ENCODE results near the gene SPON1. TPM values are rescaled to one million over a fixed set of nuclear protein-coding genes. Genes with fewer than 3 reads are reported as not detected.

Gene SPON1
- total and polyA plus RNA-seq, 2 experiments from 2014 or later: 2.9 to 6.4 TPM

- TF ChIP-seq NANOG (IDR thresholded peaks at IDR 0.05; ENCODE audit: borderline replicate concordance) (0 out of 2 replicates have a peak, but pooled peaks have one; percentile 28), JUNB (IDR thresholded peaks at IDR 0.05; ENCODE audit: unreplicated experiment) (no peak)
- peak overlapping the region; percentile 75; the same call in 1 of the 2 replicates for H3K4me3 ChIP-seq
Measured at GRCh38 chr11:13966013-13966412, 3.5 kb downstream of the SPON1 start.

GRCh38 chr11:13966486-13966885, 4.0 kb downstream of the SPON1 start:
- Mint-ChIP-seq H3K4me3 (no peak overlapping the region), H3K27ac (no peak overlapping the region), H3K9me3 (no peaks in the 10 kb centered on the region), H3K4me1 (peaks cover 58% of the 10 kb centered on the region), H3K27me3 (ENCODE audit: insufficient read depth, low read depth, poor library complexity) (peaks cover 47% of the 10 kb centered on the region), H3K36me3 (ENCODE audit: low read depth) (no peaks in the 10 kb centered on the region)
- peak overlapping the region; percentile 75; the same call in 1 of the 2 replicates for H3K4me3 ChIP-seq
- peaks cover 56% of the 10 kb centered on the region for H3K27me3 ChIP-seq (ENCODE audit: insufficient read depth)
- H3K4me2 ChIP-seq: peak overlapping the region; percentile 96
- no peaks in the 10 kb centered on the region for H3K9me2 ChIP-seq (ENCODE audit: insufficient read depth)
- H4K20me1 ChIP-seq (replicated peaks; ENCODE audit: insufficient read depth): no peaks in the 10 kb centered on the region
- H3K79me2 ChIP-seq (replicated peaks; ENCODE audit: insufficient read depth): no peaks in the 10 kb centered on the region
- ATAC-seq (no peak), DNase-seq (ENCODE audit: low spot score) (no peak)
- no peaks in the 10 kb centered on the region for H3K36me3 ChIP-seq (ENCODE audit: insufficient read depth)
- no peak overlapping the region for H2AFZ ChIP-seq
- no peaks in the 10 kb centered on the region for H3F3A ChIP-seq (replicated peaks; ENCODE audit: low read depth)
- peaks cover 68% of the 10 kb centered on the region for H3K4me1 ChIP-seq (ENCODE audit: insufficient read depth)
- H3K27ac ChIP-seq (ENCODE audit: low read depth): no peak overlapping the region
- TF ChIP-seq EZH2phosphoT487 (IDR thresholded peaks at IDR 0.05; ENCODE audit: unreplicated experiment) (no peak), ZNF331 (CRISPR knock-in tag; IDR thresholded peaks at IDR 0.05; ENCODE audit: low read depth) (no peak), POLR2AphosphoS5 (IDR thresholded peaks at IDR 0.05; ENCODE audit: low read depth) (no peak), CTCF (conservative IDR thresholded peaks at IDR 0.05; ENCODE audit: low read depth in 2 of 2) (no peak), NANOG (IDR thresholded peaks at IDR 0.05; ENCODE audit: borderline replicate concordance) (no peak), ETS1 (IDR thresholded peaks at IDR 0.05) (no peak), REST (IDR thresholded peaks at IDR 0.05; ENCODE audit: unreplicated experiment) (no peak), ZNF114 (CRISPR knock-in tag; IDR thresholded peaks at IDR 0.05) (no peak), CREB1 (CRISPR knock-in tag; IDR thresholded peaks at IDR 0.05; ENCODE audit: low read depth) (no peak), EZH2 (IDR thresholded peaks at IDR 0.05; ENCODE audit: low read depth, unreplicated experiment) (no peak), STAT1 (IDR thresholded peaks at IDR 0.05; ENCODE audit: unreplicated experiment) (no peak)

More at GRCh38 chr11:13966013-13966412, 3.5 kb downstream of the SPON1 start:
- Histone ChIP-seq H3K27ac (ENCODE audit: low read depth) (no peak overlapping the region), H3K4me1 (ENCODE audit: insufficient read depth) (peaks cover 72% of the 10 kb centered on the region), H3K9me2 (ENCODE audit: insufficient read depth) (no peaks in the 10 kb centered on the region), H3K36me3 (ENCODE audit: insufficient read depth) (no peaks in the 10 kb centered on the region), H3K79me2 (replicated peaks; ENCODE audit: insufficient read depth) (no peaks in the 10 kb centered on the region), H4K20me1 (replicated peaks; ENCODE audit: insufficient read depth) (no peaks in the 10 kb centered on the region), H2AFZ (no peak overlapping the region), H3K4me2 (peak overlapping the region; percentile 96), H3K27me3 (ENCODE audit: insufficient read depth) (peaks cover 60% of the 10 kb centered on the region), H3F3A (replicated peaks; ENCODE audit: low read depth) (no peaks in the 10 kb centered on the region)
- H3K27me3 Mint-ChIP-seq (ENCODE audit: insufficient read depth, low read depth, poor library complexity): peaks cover 51% of the 10 kb centered on the region
- H3K9me3 Mint-ChIP-seq: no peaks in the 10 kb centered on the region
- DNase-seq (ENCODE audit: low spot score): no peak
- peaks cover 56% of the 10 kb centered on the region for H3K4me1 Mint-ChIP-seq
- ATAC-seq: no peak
- no peaks in the 10 kb centered on the region for H3K36me3 Mint-ChIP-seq (ENCODE audit: low read depth)
- peak overlapping the region; percentile 9; the same call in 1 of the 3 replicates for H3K4me3 Mint-ChIP-seq
- H3K27ac Mint-ChIP-seq: no peak overlapping the region
